Measurements from ENCODE around the gene ZNF841. TPM values are rescaled to one million over a fixed set of nuclear protein-coding genes. Genes with fewer than 3 reads are reported as not detected.
"Not testable (repeated sequence)": the region's sequence is repeated elsewhere in the genome, so short reads cannot be mapped to it uniquely, and the experiment has no call there.

ZNF841 gene
- total RNA-seq, 2 donors from 2014 or later = 10.4 to 12.1 TPM

- peak in 1 of 2 donors; percentile 43 for ATAC-seq
- intact Hi-C loops (cut with DNase I) = no loop called here
- no peak for DNase-seq
Observed at GRCh38 chr19:52086481-52086880, 9.1 kb downstream of the ZNF841 start.

- ATAC-seq (no peak), DNase-seq (no peak)
- intact Hi-C loops (cut with DNase I) = no loop called here
Observed at GRCh38 chr19:52070496-52070895, 25.1 kb downstream of the ZNF841 start.

- intact Hi-C loops (cut with DNase I) = no loop called here
- DNase-seq = no peak
- no peak for ATAC-seq
Observed at GRCh38 chr19:52069653-52070052, 25.9 kb downstream of the ZNF841 start.

- DNase-seq (no peak), ATAC-seq (no peak)
- intact Hi-C loops (cut with DNase I) = no loop called here
Observed at GRCh38 chr19:52066258-52066863, 29.2 kb downstream of the ZNF841 start.

- ATAC-seq (no peak), DNase-seq (no peak)
- intact Hi-C loops (cut with DNase I) = no loop called here
Observed at GRCh38 chr19:52065399-52065798, 30.2 kb downstream of the ZNF841 start.

GRCh38 chr19:52056480-52056879 lies 39.1 kb downstream of the ZNF841 start:
- ATAC-seq; intact Hi-C loops (cut with DNase I); DNase-seq: not testable (repeated sequence)

GRCh38 chr19:52051736-52052135 lies 43.8 kb downstream of the ZNF841 start:
- ATAC-seq; DNase-seq; intact Hi-C loops (cut with DNase I): not testable (repeated sequence)

- intact Hi-C loops (cut with DNase I) = no loop called here
- peak; percentile 97 for DNase-seq
- ATAC-seq = peak; percentile 98 to 99
Observed at GRCh38 chr19:52048555-52049501, 46.7 kb downstream of the ZNF841 start, which contains the start of gene ZNF432. Gene ZNF432, minus strand, starts transcription at chr19:52048838. Its CDS starts 1,970 bp downstream, at chr19:52046868.

- no peak for ATAC-seq
- intact Hi-C loops (cut with DNase I) = no loop called here
- DNase-seq = no peak
Observed at GRCh38 chr19:52039169-52039568, 56.4 kb downstream of the ZNF841 start.

GRCh38 chr19:52034051-52034728 lies 61.4 kb downstream of the ZNF841 start:
- intact Hi-C loops (cut with DNase I) = no loop called here
- DNase-seq (no peak), ATAC-seq (no peak)

GRCh38 chr19:52028780-52029123 lies 66.8 kb downstream of the ZNF841 start:
- no peak for DNase-seq
- intact Hi-C loops (cut with DNase I) = no loop called here
- peak; percentile 15 to 45 for ATAC-seq

- intact Hi-C loops (cut with DNase I) = no loop called here
- ATAC-seq = peak; percentile 99
- DNase-seq = peak; percentile 92
Observed at GRCh38 chr19:52028027-52028779, 67.4 kb downstream of the ZNF841 start, which contains the start of gene ZNF614. Gene ZNF614, minus strand, starts transcription at chr19:52028379. Its CDS starts 2,634 bp downstream, at chr19:52025745.

- DNase-seq; ATAC-seq; intact Hi-C loops (cut with DNase I): not testable (repeated sequence)
Observed at GRCh38 chr19:52026255-52026990, 69.1 kb downstream of the ZNF841 start.

- DNase-seq; ATAC-seq; intact Hi-C loops (cut with DNase I): not testable (repeated sequence)
Observed at GRCh38 chr19:52024478-52024877, 71.1 kb downstream of the ZNF841 start.

GRCh38 chr19:52022193-52022592 lies 73.4 kb downstream of the ZNF841 start:
- ATAC-seq (no peak), DNase-seq (no peak)
- intact Hi-C loops (cut with DNase I) = no loop called here

- intact Hi-C loops (cut with DNase I) = no loop called here
- ATAC-seq = no peak
Observed at GRCh38 chr19:52020506-52020905, 75.1 kb downstream of the ZNF841 start.

More at GRCh38 chr19:52020506-52020905, 75.1 kb downstream of the ZNF841 start:
- no peak for DNase-seq
